ENCODE results near the gene RASSF6. TPM values are rescaled to one million over a fixed set of nuclear protein-coding genes. Genes with fewer than 3 reads are reported as not detected.
A peak's percentile ranks its signal among the peaks of the same experiment; 100 is the strongest.
"Not testable (repeated sequence)": the region's sequence is repeated elsewhere in the genome, so short reads cannot be mapped to it uniquely, and the experiment has no call there.

Gene RASSF6
- total and polyA plus RNA-seq, 3 experiments from 2014 or later: not detected

DNA sequence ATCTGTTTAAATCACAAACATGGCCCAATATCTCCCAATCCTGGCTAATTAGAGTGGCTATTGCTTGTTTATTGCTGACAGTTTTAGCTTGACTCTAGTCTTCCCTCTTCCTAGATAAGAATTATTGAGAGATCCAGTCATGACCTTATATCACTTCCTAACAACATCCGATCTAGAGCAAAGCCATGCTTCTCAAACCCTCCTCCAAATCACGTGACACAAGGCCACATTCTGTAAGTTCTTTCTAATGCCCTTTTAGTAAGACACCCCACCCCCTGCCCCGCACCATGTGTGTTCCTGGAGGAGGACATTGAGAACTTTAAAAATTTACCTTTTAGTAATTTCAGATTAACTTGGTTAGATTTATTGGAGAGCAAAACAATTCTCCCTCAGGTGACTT is 40.6 kb upstream of the RASSF6 start:
- CTCF ChIA-PET: no interaction called here
- Mint-ChIP-seq H3K9me3 (no peaks in the 10 kb centered on the region), H3K4me1 (no peaks in the 10 kb centered on the region), H3K36me3 (no peaks in the 10 kb centered on the region), H3K4me3 (no peak overlapping the region), H3K27me3 (peaks cover 0 to 3% of the 10 kb centered on the region in 2 donors), H3K27ac (no peak overlapping the region)
- Histone ChIP-seq H3K4me3 (ENCODE audit: low read length) (no peak overlapping the region), H3K9me3 (ENCODE audit: low read length) (no peaks in the 10 kb centered on the region), H3K27me3 (ENCODE audit: insufficient read depth, low read length, poor library complexity, severe bottlenecking) (no peaks in the 10 kb centered on the region), H3K36me3 (ENCODE audit: insufficient read depth, low read length) (no peaks in the 10 kb centered on the region), H3K4me1 (ENCODE audit: insufficient read depth, low read length) (no peaks in the 10 kb centered on the region), H3K27ac (ENCODE audit: low read depth, low read length) (no peak overlapping the region)
- DNase-seq: no peak
- POLR2A ChIA-PET: no interaction called here

DNA sequence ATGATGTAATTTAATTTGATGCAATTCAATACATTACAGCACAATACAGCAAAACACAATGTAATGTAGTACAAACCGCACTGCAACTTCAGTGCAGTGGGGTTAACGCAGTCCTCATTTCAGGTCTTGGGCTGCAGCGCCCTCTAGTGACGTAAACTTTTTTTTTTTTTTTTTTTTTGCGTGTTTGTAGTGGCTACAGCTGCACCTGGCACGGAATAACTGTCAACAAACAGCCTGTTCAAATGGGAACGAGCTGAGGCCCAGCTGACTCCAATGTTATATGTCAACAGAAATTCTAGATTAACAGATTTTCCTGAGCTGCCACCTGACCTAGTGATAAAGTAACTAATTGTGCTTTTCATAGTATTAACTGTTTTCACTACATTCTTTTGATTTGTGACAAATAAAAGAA is 33.5 kb upstream of the RASSF6 start:
- Mint-ChIP-seq H3K27me3 (peaks cover 0 to 3% of the 10 kb centered on the region in 2 donors), H3K27ac (no peak overlapping the region), H3K4me3 (no peak overlapping the region), H3K4me1 (no peaks in the 10 kb centered on the region), H3K36me3 (no peaks in the 10 kb centered on the region), H3K9me3 (no peaks in the 10 kb centered on the region)
- Histone ChIP-seq H3K9me3 (ENCODE audit: low read length) (no peaks in the 10 kb centered on the region), H3K4me1 (ENCODE audit: insufficient read depth, low read length) (no peaks in the 10 kb centered on the region), H3K27me3 (ENCODE audit: insufficient read depth, low read length, poor library complexity, severe bottlenecking) (no peaks in the 10 kb centered on the region), H3K4me3 (ENCODE audit: low read length) (no peak overlapping the region), H3K36me3 (ENCODE audit: insufficient read depth, low read length) (no peaks in the 10 kb centered on the region), H3K27ac (ENCODE audit: low read depth, low read length) (no peak overlapping the region)
- ChIA-PET CTCF (interaction anchor here (0.7 kb wide), 3 partner anchors 15 to 1132 kb away, joined by 3 read pairs; no protein-coding TSS in a partner anchor), POLR2A (no interaction called here)
- peak in 1 of 5 donors; percentile 2 for DNase-seq

DNA sequence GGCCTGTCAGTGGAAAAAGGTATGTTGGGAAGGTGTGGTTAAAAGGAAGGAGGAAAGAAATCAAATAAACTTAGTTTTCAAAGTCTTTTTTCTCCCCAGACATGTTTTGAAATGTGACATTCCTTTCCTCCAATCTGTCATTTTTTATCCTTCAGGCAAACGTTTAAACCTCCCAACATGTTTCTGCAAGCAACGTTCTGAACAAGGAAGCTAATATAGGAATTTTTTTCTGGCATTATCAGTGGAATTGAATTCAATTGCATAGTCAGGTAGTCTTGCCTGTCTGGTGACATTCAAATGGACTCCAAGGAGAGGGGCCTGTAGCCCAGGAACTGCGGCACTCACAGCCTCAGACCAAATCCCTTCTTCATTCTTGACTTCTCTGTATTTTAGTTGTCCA is 30.0 kb upstream of the RASSF6 start:
- Histone ChIP-seq H3K27ac (ENCODE audit: low read depth, low read length) (no peak overlapping the region), H3K36me3 (ENCODE audit: insufficient read depth, low read length) (no peaks in the 10 kb centered on the region), H3K9me3 (ENCODE audit: low read length) (no peaks in the 10 kb centered on the region), H3K4me3 (ENCODE audit: low read length) (no peak overlapping the region), H3K27me3 (ENCODE audit: insufficient read depth, low read length, poor library complexity, severe bottlenecking) (no peaks in the 10 kb centered on the region), H3K4me1 (ENCODE audit: insufficient read depth, low read length) (no peaks in the 10 kb centered on the region)
- CTCF ChIA-PET: no interaction called here
- H3K27ac Mint-ChIP-seq: no peak overlapping the region
- no peak overlapping the region for H3K4me3 Mint-ChIP-seq
- no peak for DNase-seq
- H3K4me1 Mint-ChIP-seq: no peaks in the 10 kb centered on the region
- peaks cover 0 to 7% (median 0%) of the 10 kb centered on the region in 5 donors for H3K9me3 Mint-ChIP-seq
- H3K27me3 Mint-ChIP-seq: peaks cover 0 to 10% of the 10 kb centered on the region in 2 donors
- no peaks in the 10 kb centered on the region for H3K36me3 Mint-ChIP-seq
- POLR2A ChIA-PET: no interaction called here

- DNase-seq: no peak
- H3K4me3 ChIP-seq (ENCODE audit: low read length): no peak overlapping the region
- no peak overlapping the region for H3K4me3 Mint-ChIP-seq
- POLR2A ChIA-PET: no interaction called here
- no peak overlapping the region for H3K27ac ChIP-seq (ENCODE audit: low read depth, low read length)
- no peaks in the 10 kb centered on the region for H3K4me1 ChIP-seq (ENCODE audit: insufficient read depth, low read length)
- no peak overlapping the region for H3K27ac Mint-ChIP-seq
- no peaks in the 10 kb centered on the region for H3K36me3 ChIP-seq (ENCODE audit: insufficient read depth, low read length)
- peaks cover 0 to 10% (median 6%) of the 10 kb centered on the region in 5 donors for H3K9me3 Mint-ChIP-seq
- H3K4me1 Mint-ChIP-seq: no peaks in the 10 kb centered on the region
- no peaks in the 10 kb centered on the region for H3K27me3 ChIP-seq (ENCODE audit: insufficient read depth, low read length, poor library complexity, severe bottlenecking)
- no peaks in the 10 kb centered on the region for H3K36me3 Mint-ChIP-seq
- no peaks in the 10 kb centered on the region for H3K9me3 ChIP-seq (ENCODE audit: low read length)
- peaks cover 3 to 11% of the 10 kb centered on the region in 2 donors for H3K27me3 Mint-ChIP-seq
- CTCF ChIA-PET: no interaction called here
Observed at GRCh38 chr4:73648478-73648877, 28.2 kb upstream of the RASSF6 start.

DNA sequence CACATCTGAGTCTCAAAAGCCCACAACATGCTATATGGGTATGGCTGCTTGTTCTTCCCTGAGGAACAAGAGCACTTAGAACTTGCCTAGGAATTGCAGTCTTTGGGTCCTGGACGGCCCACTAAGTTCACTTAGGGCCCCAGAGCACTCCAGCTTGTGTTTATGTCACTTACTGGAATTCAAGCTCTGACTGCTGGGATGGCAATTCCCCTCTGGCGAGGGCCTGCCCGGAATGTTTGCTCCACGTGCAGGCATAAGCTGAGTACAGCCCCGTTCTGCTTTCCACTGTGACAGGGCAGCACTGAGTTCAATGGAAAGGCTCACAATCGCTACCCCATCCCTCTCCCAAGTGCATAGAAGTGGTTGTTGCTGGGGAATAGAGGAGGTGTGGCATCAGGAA is 25.9 kb upstream of the RASSF6 start:
- ChIA-PET CTCF (no interaction called here), POLR2A (no interaction called here)
- H3K27me3 Mint-ChIP-seq: peaks cover 3 to 8% of the 10 kb centered on the region in 2 donors
- H3K36me3 ChIP-seq (ENCODE audit: insufficient read depth, low read length): no peaks in the 10 kb centered on the region
- DNase-seq: no peak
- no peak overlapping the region for H3K27ac Mint-ChIP-seq
- H3K27ac ChIP-seq (ENCODE audit: low read depth, low read length): no peak overlapping the region
- no peak overlapping the region for H3K4me3 ChIP-seq (ENCODE audit: low read length)
- H3K9me3 ChIP-seq (ENCODE audit: low read length): no peaks in the 10 kb centered on the region
- no peaks in the 10 kb centered on the region for H3K4me1 ChIP-seq (ENCODE audit: insufficient read depth, low read length)
- H3K4me3 Mint-ChIP-seq: no peak overlapping the region
- peaks cover 0 to 11% (median 6%) of the 10 kb centered on the region in 5 donors for H3K9me3 Mint-ChIP-seq
- H3K27me3 ChIP-seq (ENCODE audit: insufficient read depth, low read length, poor library complexity, severe bottlenecking): no peaks in the 10 kb centered on the region
- H3K36me3 Mint-ChIP-seq: no peaks in the 10 kb centered on the region
- no peaks in the 10 kb centered on the region for H3K4me1 Mint-ChIP-seq

DNA sequence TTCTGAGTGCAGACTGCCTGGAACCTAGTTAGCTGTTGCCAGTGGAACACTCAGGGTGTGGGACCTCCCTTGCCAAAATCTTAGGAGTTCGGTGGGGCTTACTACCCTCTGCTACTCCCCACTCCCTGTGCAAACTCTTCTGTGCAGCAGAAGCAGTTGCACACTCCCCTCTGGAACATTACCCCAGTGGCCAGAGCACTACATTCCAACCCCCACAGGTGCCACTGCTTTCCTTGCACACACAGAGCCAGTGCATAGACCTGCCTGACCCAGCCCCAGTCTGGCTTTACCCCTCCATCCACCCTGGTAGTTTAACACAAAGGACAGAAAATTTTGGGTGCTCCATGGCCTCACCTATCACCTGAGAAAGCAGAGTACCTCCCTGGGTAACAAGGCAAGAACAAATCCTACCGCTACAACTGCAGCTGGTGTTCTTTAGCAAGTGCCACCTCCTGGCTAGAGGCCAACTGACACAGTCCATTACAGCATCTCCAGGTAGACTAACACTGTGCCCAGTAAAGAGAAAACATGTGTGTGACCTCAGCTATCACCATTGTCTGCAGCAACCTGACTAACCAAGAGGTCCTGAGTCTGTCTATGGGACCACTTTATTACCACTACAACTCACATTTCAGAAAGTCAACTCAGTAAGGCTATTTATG is 11.5 kb upstream of the RASSF6 start:
- H3K27ac Mint-ChIP-seq: no peak overlapping the region
- no peaks in the 10 kb centered on the region for H3K4me1 Mint-ChIP-seq
- no peak overlapping the region for H3K4me3 Mint-ChIP-seq
- no peak overlapping the region for H3K4me3 ChIP-seq (ENCODE audit: low read length)
- H3K9me3 Mint-ChIP-seq: peaks cover 0 to 9% (median 4%) of the 10 kb centered on the region in 5 donors
- ChIA-PET CTCF (no interaction called here), POLR2A (no interaction called here)
- H3K27me3 ChIP-seq (ENCODE audit: insufficient read depth, low read length, poor library complexity, severe bottlenecking): no peaks in the 10 kb centered on the region
- H3K36me3 ChIP-seq (ENCODE audit: insufficient read depth, low read length): no peaks in the 10 kb centered on the region
- no peak for DNase-seq
- H3K4me1 ChIP-seq (ENCODE audit: insufficient read depth, low read length): no peaks in the 10 kb centered on the region
- no peaks in the 10 kb centered on the region for H3K9me3 ChIP-seq (ENCODE audit: low read length)
- H3K27me3 Mint-ChIP-seq: peaks cover 0 to 9% of the 10 kb centered on the region in 2 donors
- H3K27ac ChIP-seq (ENCODE audit: low read depth, low read length): no peak overlapping the region
- H3K36me3 Mint-ChIP-seq: no peaks in the 10 kb centered on the region

DNA sequence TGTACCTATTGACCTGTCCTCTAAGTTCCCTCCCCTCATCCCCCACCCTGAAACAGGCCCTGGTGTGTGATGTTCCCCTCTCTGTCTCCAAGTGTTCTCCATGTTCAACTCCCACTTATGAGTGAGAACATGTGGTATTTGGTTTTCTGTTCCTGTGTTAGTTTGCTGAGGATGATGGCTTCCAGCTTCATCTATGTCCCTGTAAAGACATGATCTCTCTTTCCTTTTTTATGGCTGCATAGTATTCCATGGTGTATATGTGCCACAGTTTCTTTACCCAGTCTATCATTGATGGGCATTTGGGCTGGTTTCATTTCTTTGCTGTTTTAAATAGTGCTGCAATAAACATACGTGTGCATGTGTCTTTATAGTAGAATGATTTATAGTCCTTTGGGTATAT is 8.6 kb upstream of the RASSF6 start:
- H3K4me3 ChIP-seq (ENCODE audit: low read length); H3K27ac ChIP-seq (ENCODE audit: low read depth, low read length); H3K36me3 Mint-ChIP-seq; H3K27me3 Mint-ChIP-seq; POLR2A ChIA-PET; H3K9me3 Mint-ChIP-seq; H3K27ac Mint-ChIP-seq; H3K4me1 Mint-ChIP-seq; H3K4me3 Mint-ChIP-seq; H3K4me1 ChIP-seq (ENCODE audit: insufficient read depth, low read length); CTCF ChIA-PET; H3K9me3 ChIP-seq (ENCODE audit: low read length); H3K36me3 ChIP-seq (ENCODE audit: insufficient read depth, low read length); H3K27me3 ChIP-seq (ENCODE audit: insufficient read depth, low read length, poor library complexity, severe bottlenecking); DNase-seq: not testable (repeated sequence)

DNA sequence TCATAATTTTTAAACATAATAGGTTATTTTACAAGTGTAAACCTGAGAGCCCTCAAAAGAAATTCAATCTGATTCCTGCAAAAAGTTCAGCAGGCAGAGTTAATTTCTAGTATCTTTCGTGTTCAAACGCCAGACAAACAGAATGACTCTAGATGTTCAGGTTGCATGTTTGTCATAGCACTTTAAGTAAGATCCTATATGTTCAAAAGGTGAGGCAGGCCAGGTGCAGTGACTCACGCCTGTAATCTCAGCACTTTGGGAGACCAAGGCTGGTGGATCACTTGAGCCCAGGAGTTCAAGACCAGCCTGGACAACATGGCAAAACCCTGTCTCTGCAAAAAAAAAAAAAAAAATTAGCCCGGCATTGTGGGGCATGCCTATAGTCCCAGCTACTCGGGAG is 1.1 kb upstream of the RASSF6 start:
- no peaks in the 10 kb centered on the region for H3K9me3 Mint-ChIP-seq
- H3K27ac Mint-ChIP-seq: no peak overlapping the region
- H3K4me1 Mint-ChIP-seq: peaks cover 0 to 5% (median 4%) of the 10 kb centered on the region in 3 donors
- CTCF ChIA-PET: no interaction called here
- H3K9me3 ChIP-seq (ENCODE audit: low read length): no peaks in the 10 kb centered on the region
- peaks cover 0 to 11% of the 10 kb centered on the region in 2 donors for H3K27me3 Mint-ChIP-seq
- H3K27ac ChIP-seq (ENCODE audit: low read depth, low read length): no peak overlapping the region
- POLR2A ChIA-PET: no interaction called here
- H3K4me1 ChIP-seq (ENCODE audit: insufficient read depth, low read length): no peaks in the 10 kb centered on the region
- DNase-seq: no peak
- no peaks in the 10 kb centered on the region for H3K27me3 ChIP-seq (ENCODE audit: insufficient read depth, low read length, poor library complexity, severe bottlenecking)
- H3K36me3 ChIP-seq (ENCODE audit: insufficient read depth, low read length): no peaks in the 10 kb centered on the region
- no peaks in the 10 kb centered on the region for H3K36me3 Mint-ChIP-seq
- H3K4me3 ChIP-seq (ENCODE audit: low read length): no peak overlapping the region
- H3K4me3 Mint-ChIP-seq: no peak overlapping the region

GRCh38 chr4:73619346-73619745 is 890 bp downstream of the RASSF6 start:
- DNase-seq: no peak
- CTCF ChIA-PET: no interaction called here
- Histone ChIP-seq H3K4me3 (ENCODE audit: low read length) (no peak overlapping the region), H3K27ac (ENCODE audit: low read depth, low read length) (no peak overlapping the region), H3K4me1 (ENCODE audit: insufficient read depth, low read length) (no peaks in the 10 kb centered on the region), H3K27me3 (ENCODE audit: insufficient read depth, low read length, poor library complexity, severe bottlenecking) (no peaks in the 10 kb centered on the region), H3K9me3 (ENCODE audit: low read length) (no peaks in the 10 kb centered on the region), H3K36me3 (ENCODE audit: insufficient read depth, low read length) (no peaks in the 10 kb centered on the region)
- peaks cover 0 to 15% of the 10 kb centered on the region in 2 donors for H3K27me3 Mint-ChIP-seq
- POLR2A ChIA-PET: no interaction called here
- no peak overlapping the region for H3K4me3 Mint-ChIP-seq
- H3K4me1 Mint-ChIP-seq: peaks cover 0 to 5% (median 4%) of the 10 kb centered on the region in 3 donors
- H3K36me3 Mint-ChIP-seq: no peaks in the 10 kb centered on the region
- H3K9me3 Mint-ChIP-seq: no peaks in the 10 kb centered on the region
- H3K27ac Mint-ChIP-seq: no peak overlapping the region
